SK-MEL-5 (cell line): Measurements from ENCODE around the gene MEAK7. TPM values are rescaled to one million over a fixed set of nuclear protein-coding genes. Genes with fewer than 3 reads are reported as not detected.

Experiments used
- DNase-seq: peaks from one replicate; pipeline ENCODE4 v3.0.0-alpha.2; 2016; ENCODE audit warnings: low read depth, low spot score
- in situ Hi-C: cut with HindIII; loops from 2 replicates; pipeline ENCODE4 v1.10.0; 2016; ENCODE audit warnings: low sequenced_read_pairs, high pct_unique_total_duplicates, low pct_unique_long_range_greater_than_20kb
- polyA plus RNA-seq, 2 experiments: library from polyadenylated mRNA; depleted of rRNA; stranded (reverse); fragments of >200 nt; gene quantifications; 2 replicates each; pipeline ENCODE4 v1.2.3, GENCODE V29; 2015
- total RNA-seq: library from RNA; depleted of rRNA; stranded (reverse); fragments of >200 nt; shearing (Covaris generic); gene quantifications from 2 replicates; pipeline ENCODE4 v1.2.3, GENCODE V29; 2014; rRNA removed

MEAK7 gene, protein sequence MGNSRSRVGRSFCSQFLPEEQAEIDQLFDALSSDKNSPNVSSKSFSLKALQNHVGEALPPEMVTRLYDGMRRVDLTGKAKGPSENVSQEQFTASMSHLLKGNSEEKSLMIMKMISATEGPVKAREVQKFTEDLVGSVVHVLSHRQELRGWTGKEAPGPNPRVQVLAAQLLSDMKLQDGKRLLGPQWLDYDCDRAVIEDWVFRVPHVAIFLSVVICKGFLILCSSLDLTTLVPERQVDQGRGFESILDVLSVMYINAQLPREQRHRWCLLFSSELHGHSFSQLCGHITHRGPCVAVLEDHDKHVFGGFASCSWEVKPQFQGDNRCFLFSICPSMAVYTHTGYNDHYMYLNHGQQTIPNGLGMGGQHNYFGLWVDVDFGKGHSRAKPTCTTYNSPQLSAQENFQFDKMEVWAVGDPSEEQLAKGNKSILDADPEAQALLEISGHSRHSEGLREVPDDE
- 4.4 and 6.7 TPM in 2 replicates for total RNA-seq
- 5.6 and 9.1 TPM in 2 replicates for polyA plus RNA-seq (2015; cell fraction: cytosol; rRNA removed)
- 11.8 and 12.0 TPM in 2 replicates for polyA plus RNA-seq (2015; cell fraction: nucleus; rRNA removed)

DNA sequence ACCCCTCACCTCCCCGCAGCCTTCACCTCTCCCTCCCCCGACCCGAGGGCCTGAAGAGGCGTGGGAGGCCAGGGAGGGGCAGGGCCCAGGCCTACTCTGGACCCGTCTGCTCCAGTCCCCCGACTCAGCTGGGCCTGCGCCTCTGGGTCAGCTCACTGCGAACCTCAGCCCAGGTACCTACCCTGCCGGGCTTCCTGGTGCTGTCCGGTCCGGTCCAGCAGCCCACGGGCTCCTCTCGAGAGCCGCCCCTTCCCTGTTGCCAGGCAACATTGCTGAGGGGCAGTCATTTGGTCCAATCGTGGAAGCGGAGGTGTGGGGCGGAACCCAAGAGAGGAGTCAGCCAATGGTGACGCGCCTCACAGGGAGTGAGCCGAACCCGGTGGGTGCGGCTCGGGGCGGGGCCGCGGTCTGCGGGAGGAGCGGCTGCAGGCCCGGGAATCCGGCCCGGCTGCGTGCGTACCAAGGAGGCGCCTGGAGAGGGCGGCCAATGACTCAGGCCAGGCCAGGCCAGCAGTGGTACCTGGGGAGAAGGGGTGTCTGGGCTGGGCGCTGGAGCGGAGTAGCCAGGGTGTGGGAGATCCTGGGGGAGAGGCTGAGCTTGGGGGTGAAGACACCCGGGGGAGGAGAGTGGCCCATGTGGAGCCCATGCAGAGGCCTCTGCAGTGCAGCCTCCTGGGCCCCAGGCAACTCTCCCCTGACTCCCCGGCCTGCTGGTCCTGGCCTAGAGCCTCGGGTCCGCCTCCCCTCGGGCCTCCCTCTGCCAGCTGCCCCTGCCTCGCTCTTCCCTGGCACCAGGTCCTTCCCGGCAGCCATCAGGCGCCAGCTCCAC is at the start of gene MEAK7:
Gene MEAK7 (minus strand): TSS at position 240 of the 829 bp plus-strand sequence. CDS start 6,573 bp downstream, outside the sequence.
- in situ Hi-C loops = no loop called here
- DNase-seq = peak; percentile 96

DNA sequence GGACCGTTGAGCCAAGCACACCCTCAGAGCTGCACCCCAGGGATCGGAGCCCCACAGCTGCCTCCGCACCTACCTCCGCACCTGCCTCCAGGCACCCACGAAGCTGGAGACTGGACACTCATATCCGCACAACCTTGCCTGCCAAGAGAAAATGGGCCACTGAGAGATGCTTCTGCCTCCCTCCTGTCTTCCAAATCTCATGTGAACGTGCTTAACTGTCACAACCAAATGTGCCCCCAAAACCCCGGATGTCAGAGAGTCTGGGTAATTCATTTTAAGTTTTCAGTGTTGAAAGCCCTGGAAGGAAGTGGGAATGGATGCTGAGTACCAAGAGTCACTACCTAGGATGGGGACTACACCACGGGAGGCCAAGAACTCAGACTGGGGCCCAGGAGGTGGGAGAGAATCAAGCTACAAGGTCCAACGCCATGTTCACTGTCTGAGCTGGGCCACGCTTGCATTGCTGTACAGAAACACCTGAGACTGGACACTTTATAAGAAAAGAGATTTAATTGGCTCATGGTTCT is 49.5 kb upstream of the MEAK7 start:
- in situ Hi-C loops = no loop called here
- DNase-seq = no peak

DNA sequence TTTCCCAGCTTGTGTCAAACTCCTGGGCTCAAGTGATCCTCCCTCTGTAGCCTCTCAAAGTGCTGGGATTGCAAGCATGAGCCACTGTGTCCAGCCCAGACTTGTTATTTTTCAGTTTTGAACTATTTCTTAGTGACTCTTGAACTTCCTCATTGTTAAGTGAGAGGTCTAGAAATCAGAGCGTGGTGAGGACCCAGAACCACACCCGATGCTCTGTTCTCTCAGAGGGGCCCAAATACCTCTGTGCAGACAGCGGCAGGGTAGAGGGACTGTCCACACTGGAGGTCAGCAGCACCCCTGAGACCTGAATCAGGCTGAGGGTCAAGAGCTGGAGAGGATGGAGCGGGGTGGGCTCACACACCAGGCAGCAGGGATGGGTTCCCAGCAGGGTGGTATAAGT is 47.7 kb upstream of the MEAK7 start:
- no peak for DNase-seq
- in situ Hi-C loops = no loop called here

DNA sequence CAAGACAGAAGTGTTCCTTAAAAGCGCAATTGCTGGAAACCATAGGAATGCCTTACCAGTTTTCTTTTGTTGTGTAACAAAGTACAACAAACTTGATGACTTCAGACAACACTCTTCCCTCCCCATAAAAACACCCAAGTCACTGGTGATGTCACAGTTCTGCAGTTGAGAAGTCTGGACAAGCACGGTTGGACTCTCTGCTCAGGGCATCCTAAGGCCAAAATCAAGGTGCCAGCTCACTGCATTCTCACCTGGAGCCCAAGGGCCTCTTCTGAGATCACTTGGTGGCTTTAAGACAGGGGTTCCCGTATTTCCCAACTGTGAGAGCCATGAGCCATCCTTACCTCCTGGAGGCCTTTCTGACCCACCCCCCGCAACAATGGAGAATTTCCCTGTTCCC is 45.6 kb upstream of the MEAK7 start:
- DNase-seq = no peak
- in situ Hi-C loops = no loop called here

DNA sequence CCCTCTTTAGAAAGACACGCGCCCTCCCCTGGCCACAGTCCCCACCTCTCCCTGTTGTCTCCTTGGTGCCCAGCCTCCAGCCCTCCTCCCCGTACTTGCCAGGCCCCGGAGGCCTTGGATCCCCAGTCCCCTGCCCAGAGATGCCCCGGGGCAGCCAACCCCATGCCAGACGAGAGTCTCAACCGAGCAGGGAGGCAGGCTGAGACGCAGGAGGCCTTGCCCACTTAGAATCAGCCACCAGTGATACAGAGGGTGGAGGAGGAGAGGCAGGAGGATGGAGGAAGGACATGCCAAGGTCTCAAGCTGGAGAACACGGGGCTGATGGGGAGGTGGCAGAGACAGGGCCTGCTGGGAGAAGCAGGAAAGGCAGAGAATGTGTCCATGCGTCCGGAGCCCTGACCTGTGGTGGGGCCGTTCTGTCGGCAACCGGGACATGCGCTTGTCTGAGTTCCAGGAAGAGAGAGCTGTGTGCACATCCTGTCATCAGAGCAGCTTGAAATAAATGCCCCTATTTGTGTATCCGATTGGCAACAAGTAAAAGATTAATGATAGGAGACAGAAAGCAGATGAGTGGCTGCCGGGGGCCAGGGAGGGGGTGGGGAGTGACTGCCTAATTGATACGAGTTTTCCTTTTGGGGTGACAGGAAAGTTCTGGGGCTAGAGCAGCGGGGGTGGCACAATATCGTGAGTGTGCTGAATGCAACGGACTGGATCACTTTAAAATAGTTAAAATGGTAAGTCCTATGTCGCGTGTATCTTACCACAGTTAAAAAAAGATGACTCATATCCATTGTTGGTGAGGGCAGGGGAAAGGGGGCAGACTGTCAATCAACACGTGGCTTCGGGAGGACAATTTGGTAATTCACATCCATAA is 44.7 kb upstream of the MEAK7 start:
- in situ Hi-C loops = no loop called here

DNA sequence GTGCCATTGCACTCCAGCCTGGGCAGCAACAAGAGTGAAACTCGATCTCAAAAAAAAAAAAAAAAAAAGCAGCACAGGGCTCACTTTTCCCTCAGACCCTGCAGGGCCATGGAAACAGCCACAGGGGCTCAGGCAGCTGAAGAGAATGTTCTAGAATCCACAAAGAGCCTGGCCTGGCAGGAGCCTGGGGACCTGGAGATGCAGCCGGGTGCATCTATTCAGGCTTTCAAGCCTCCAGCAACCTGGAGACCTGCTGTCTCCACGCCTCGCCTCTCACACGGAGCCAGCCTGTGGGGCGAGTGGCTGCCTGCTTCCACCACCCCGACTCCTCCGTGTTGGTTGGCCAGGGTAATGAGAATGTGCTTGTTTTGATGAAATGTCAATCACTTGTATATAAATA is 44.0 kb upstream of the MEAK7 start:
- DNase-seq = no peak
- in situ Hi-C loops = no loop called here

More for the DNA sequence above, 44.7 kb upstream of the MEAK7 start:
- no peak for DNase-seq

DNA sequence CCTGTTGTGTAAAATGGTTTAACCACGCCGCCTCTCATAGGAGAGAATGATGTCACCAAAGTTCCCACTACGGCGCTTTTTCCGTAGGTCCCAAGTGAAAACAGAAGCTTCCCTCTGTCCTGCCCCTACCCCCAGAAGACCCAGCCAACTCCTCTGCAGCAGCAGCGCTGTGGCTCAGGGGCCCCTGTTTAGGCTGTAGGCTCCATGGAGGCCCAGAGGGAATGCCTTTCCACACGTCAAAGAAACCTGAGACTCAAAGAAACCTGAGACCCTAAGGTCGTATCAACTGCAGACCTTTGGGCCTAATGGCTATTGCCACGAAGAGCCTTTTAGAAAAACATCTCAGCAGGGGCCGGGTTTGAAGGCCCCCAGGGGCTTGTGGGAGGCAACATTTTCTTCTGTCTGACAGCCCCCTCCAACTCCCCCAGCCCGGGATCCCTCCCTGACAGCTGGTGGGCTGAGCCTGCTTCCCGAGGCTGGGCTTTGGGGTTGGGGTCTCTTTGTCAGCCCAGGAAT is 43.1 kb upstream of the MEAK7 start:
- DNase-seq = no peak
- in situ Hi-C loops = no loop called here

DNA sequence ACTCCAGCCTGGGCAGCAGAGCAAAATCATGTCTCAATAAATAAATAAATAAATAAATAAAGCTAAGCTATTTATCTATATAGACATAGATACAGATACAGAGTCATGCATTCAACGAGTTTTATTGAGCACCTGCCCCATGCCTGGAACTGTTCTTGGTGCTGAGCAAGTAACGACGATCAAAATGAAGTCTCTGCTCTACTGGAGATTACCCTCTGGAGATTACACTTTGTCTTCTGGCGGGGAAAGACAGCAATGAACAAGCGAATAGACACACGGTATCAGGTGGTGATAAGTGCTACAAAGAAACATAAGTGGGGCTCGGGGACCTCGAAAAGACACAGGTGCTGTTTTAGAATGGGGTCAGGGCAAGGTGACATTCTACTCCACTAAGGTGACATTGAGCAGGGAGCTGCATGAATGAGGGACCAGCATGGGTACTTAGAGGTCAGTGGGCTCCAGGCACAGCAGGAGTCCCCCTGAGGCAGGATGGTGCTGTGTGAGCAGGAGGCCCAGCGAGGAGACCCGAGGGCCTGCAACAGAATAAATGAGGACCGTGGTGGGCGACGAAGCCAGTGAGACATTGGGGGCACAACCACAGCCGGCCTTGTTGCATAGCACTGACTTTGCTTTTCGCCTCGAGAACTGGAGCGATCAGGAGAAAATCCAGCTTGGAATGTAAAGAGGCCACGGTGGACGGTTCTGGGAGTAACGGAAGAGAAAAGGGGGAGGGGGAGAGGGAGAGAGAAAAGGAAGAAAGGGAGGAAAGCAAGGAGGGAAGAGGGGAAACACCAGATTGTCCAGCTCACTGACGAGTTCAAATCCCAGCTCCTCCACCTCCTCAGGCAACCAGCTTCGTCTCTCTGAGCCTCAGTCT is 42.4 kb upstream of the MEAK7 start:
- no peak for DNase-seq
- in situ Hi-C loops = no loop called here

DNA sequence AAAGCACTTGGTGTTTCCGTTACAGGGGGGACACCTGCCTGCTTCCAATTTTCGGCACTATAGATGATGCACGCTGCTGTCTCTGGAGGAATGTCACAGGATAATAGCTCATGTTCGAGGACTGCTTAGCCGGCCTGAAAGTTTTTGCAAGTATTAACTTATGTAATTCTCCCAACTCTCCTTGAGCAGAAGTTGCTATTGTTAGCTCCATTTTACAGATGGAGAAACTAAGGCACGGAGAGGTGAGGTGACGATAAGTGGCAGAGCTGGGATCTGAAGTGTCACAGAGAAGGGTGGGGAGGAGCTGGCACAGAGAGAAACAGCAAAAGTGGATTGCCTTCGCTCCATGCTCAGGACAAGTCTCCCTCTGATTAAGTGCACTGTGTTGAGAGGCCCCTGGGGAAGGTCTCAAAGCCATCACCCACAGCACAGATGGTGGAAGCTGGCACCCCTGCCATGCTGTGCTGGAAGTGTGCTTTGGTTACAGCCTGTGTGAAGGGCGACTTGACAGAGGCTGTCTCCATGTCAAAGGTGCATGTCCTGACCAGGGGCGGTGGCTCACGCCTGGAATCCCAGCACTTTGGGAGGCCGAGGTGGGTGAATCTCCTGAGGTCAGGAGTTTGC is 40.8 kb upstream of the MEAK7 start:
- in situ Hi-C loops = no loop called here

DNA sequence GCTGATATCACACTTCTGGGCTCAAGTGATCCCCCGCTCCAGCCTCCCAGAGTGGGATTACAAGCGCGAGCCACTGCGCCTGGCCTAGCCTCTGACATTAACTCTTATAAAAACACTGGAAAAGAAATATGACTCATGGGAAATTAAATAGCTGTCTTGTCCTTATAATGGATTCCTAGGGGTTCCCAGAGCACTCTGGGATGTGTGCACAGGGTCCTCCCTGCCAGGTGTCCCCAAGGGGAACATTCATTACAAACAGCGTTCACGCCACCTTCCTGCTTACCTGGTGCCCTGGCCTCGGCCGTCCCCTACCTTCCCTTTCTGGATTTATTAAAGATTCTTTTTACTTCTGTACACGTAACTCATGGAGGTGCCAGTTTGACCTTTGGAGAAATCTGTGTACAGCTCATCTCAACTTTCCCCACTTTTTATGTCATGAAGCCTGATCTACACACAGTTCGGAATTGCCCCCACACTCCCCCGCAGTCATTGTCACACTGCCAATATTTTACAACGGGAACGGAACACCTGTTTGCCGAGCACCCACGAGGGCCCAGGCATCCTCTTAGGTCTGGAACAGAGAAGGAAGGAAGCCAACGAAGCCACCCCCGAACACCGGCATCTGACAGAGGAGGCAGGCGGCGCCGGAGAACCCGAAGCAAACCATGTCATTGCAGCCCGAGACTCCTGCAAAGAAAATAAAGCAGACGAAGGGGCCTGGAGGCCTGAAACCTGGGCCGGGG is 39.7 kb upstream of the MEAK7 start:
- in situ Hi-C loops = no loop called here
- DNase-seq = no peak

More for the DNA sequence above, 40.8 kb upstream of the MEAK7 start:
- DNase-seq = no peak

DNA sequence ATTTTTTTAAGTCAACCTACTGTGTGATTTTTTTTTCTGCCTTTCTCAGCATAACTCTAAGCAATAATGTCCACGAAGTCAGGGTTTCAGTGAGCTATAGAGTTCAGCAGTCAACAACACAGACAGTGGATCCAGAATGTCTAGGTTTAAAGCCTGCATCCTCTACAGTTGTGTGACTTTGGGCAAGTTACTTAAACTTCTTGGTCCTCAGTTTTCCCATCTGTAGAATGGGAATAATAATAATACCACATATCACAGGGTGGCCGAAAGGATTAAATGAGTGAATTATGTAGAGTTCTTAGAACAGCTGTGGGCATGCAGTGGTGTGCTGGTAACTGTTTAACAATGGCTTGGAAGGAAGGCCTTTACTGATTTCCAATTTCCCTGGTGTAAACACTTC is 38.8 kb upstream of the MEAK7 start:
- in situ Hi-C loops = no loop called here
- no peak for DNase-seq

DNA sequence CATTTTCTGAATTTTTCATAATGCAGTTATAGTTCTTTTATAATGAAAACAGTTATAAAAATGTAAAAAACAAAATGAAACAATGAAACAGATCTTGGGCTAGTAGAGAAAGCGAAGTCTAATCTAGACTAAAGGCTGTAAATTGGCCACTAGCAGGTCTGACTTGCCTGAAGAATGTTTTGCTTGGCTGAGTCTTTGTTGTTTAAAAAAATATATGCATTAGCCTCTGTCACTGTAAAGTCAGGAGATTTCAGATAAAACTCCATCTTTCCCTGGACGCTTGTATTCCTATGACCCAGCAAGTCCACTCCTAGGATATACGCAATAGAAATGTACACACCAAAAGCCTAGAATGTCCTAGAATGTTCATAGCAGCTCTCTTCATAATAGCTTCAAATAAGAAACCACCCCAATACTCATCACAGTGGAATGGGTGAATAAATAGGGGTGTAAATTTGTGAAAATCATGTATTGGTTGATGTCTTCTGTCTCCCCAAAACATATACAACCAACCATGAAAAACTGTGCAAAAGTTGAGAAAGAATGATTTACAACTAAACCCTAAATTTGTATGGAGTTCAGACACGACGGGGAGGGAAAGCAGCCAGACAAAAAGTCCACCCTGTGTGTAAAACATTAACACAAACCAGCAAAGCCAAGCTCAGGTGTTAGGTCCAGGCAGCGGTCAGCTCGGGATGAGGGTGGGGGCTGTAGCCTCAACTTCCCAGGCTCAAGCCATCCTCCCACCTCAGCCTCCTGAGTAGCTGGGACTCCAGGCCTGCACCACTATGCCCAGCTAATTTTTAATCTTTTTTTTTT is 37.7 kb upstream of the MEAK7 start:
- DNase-seq = no peak
- in situ Hi-C loops = no loop called here

DNA sequence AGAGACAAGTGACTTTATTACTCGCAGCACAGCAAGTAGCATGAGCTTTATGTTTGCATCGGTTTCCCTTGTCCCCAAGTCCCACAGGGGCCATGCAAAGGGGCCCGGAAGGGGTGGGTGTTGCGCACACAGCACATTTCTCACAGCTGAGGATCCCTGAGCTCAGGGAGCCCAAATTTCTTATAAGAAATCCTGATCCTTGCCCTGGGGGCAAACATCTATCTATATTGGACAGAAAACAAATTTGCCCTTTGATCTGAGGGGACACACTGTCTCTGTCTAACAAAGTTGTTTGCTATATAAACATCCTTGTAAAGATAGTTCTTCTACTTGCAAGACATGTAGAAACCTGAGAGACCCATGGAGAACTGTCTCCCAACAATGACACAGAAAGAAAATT is 35.7 kb upstream of the MEAK7 start:
- DNase-seq = no peak
- in situ Hi-C loops = no loop called here

DNA sequence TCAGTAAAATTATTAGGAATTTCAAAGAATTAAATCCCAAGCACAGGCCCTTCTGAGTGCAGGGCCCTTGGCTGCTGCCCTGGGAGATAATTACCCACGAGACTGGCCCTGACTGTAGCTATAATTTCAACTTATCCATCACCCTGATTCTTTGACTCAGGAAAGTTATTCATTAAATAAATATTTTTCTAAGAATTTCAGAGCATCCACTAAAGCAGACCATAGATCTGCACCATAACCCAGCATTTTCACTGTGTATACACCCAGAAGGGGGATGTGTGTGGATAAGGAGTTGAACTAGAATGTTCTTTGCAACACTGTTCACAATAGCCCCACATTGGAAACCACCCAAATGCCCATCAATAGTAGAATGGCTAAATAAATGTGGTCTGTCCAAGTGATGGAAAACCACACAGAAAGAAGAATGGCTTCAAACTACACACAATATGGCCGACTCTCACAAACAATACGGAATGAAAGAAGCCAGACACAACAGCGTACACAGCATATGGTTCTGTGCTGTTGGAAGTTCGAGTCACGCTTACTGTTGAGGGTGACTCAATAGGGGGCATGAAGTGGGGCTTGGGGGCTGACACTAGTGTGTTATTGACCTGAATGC is 33.9 kb upstream of the MEAK7 start:
- in situ Hi-C loops = no loop called here
- no peak for DNase-seq
